ENCODE measurements around the gene GTF2IRD1. TPM values are rescaled to one million over a fixed set of nuclear protein-coding genes. Genes with fewer than 3 reads are reported as not detected.
"Not testable (repeated sequence)": the region's sequence is repeated elsewhere in the genome, so short reads cannot be mapped to it uniquely, and the experiment has no call there.

GTF2IRD1 gene
- total and polyA plus RNA-seq, 9 of the 15 experiments (the other 6 are each of a cell fraction or from before 2014, with no cell fraction given), result 9.1 to 30.2 (median 14.0) TPM

- TF ChIP-seq MGA (IDR thresholded peaks at IDR 0.05), result 0 out of 2 replicates have a peak, but pooled peaks have one; percentile 19
- peak; percentile 92 for TF ChIP-seq CTBP1 (IDR thresholded peaks at IDR 0.05; ENCODE audit: borderline replicate concordance)
- TF ChIP-seq, protein P1, sequence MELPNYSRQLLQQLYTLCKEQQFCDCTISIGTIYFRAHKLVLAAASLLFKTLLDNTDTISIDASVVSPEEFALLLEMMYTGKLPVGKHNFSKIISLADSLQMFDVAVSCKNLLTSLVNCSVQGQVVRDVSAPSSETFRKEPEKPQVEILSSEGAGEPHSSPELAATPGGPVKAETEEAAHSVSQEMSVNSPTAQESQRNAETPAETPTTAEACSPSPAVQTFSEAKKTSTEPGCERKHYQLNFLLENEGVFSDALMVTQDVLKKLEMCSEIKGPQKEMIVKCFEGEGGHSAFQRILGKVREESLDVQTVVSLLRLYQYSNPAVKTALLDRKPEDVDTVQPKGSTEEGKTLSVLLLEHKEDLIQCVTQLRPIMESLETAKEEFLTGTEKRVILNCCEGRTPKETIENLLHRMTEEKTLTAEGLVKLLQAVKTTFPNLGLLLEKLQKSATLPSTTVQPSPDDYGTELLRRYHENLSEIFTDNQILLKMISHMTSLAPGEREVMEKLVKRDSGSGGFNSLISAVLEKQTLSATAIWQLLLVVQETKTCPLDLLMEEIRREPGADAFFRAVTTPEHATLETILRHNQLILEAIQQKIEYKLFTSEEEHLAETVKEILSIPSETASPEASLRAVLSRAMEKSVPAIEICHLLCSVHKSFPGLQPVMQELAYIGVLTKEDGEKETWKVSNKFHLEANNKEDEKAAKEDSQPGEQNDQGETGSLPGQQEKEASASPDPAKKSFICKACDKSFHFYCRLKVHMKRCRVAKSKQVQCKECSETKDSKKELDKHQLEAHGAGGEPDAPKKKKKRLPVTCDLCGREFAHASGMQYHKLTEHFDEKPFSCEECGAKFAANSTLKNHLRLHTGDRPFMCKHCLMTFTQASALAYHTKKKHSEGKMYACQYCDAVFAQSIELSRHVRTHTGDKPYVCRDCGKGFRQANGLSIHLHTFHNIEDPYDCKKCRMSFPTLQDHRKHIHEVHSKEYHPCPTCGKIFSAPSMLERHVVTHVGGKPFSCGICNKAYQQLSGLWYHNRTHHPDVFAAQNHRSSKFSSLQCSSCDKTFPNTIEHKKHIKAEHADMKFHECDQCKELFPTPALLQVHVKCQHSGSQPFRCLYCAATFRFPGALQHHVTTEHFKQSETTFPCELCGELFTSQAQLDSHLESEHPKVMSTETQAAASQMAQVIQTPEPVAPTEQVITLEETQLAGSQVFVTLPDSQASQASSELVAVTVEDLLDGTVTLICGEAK (IDR thresholded peaks at IDR 0.05), result 0 out of 2 replicates have a peak, but pooled peaks have one; percentile 35
- TF ChIP-seq, protein P1 (CRISPR knock-in tag; IDR thresholded peaks at IDR 0.05), result not testable (repeated sequence)
- TF ChIP-seq RAD51 (IDR thresholded peaks at IDR 0.05; ENCODE audit: borderline replicate concordance, low read depth), result 0 out of 2 replicates have a peak, but pooled peaks have one; percentile 1
- peak in 1 of 2 experiments; percentile 29; a peak in 1 of 4 replicates for TF ChIP-seq NRF1 (conservative IDR thresholded peaks at IDR 0.05 in 1 of 2, IDR thresholded peaks at IDR 0.05 in 1 of 2)
These were observed 196.9 kb downstream of the GTF2IRD1 start (continued) for GRCh38 chr7:74650493-74651132.
